ENCODE results near the gene SSC5D. TPM values are rescaled to one million over a fixed set of nuclear protein-coding genes. Genes with fewer than 3 reads are reported as not detected.

The SSC5D gene
- total and polyA plus RNA-seq, 2 experiments from 2014 or later, result 0.23 to 0.69 TPM

DNA sequence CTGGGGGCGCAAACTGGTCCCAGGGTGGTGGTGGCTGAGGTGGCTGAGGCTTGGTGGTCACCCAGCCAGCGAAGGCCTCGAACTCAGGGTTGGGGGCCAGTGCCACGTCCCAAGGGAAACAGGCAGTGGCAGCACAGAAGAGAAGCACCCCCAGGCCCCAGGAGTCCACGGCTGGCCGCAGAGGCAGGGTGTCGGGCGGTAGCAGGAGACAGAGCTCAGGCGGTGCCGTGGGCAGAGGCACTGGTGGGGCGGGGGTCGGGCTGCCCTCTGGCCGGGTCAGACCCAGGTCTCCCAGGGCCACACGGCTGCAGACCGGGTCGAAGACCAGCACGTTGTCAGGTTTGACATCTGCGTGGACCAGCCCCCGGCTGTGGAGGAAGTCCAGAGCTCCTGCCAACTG, 52.9 kb downstream of the SSC5D start:
- Mint-ChIP-seq H3K9me3 (peaks cover 6% of the 10 kb centered on the region), H3K27me3 (ENCODE audit: insufficient read depth, low read depth, poor library complexity) (peaks cover 19% of the 10 kb centered on the region), H3K4me3 (no peak overlapping the region), H3K36me3 (ENCODE audit: low read depth) (no peaks in the 10 kb centered on the region; the same call in 2 of the 3 replicates), H3K27ac (no peak overlapping the region), H3K4me1 (peaks cover 16% of the 10 kb centered on the region)
- Histone ChIP-seq H3F3A (replicated peaks; ENCODE audit: low read depth) (0 out of 2 replicates have a peak, but pooled peaks cover 7% of the 10 kb centered on the region), H3K9me2 (ENCODE audit: insufficient read depth) (peaks cover 5% of the 10 kb centered on the region; the same call in 1 of the 2 replicates), H3K27me3 (ENCODE audit: insufficient read depth) (no peaks in the 10 kb centered on the region), H3K27ac (ENCODE audit: low read depth) (no peak overlapping the region), H4K20me1 (replicated peaks; ENCODE audit: insufficient read depth) (no peaks in the 10 kb centered on the region), H3K4me3 (no peak overlapping the region), H3K79me2 (replicated peaks; ENCODE audit: insufficient read depth) (no peaks in the 10 kb centered on the region), H3K4me1 (ENCODE audit: insufficient read depth) (peaks cover 7% of the 10 kb centered on the region; the same call in 1 of the 2 replicates), H3K36me3 (ENCODE audit: insufficient read depth) (no peaks in the 10 kb centered on the region), H3K4me2 (no peak overlapping the region), H2AFZ (no peak overlapping the region)
- no peak for DNase-seq (ENCODE audit: low spot score)
- no peak for TF ChIP-seq NANOG (IDR thresholded peaks at IDR 0.05; ENCODE audit: borderline replicate concordance)
- no peak for TF ChIP-seq EZH2phosphoT487 (IDR thresholded peaks at IDR 0.05; ENCODE audit: unreplicated experiment)
- TF ChIP-seq, protein P1, sequence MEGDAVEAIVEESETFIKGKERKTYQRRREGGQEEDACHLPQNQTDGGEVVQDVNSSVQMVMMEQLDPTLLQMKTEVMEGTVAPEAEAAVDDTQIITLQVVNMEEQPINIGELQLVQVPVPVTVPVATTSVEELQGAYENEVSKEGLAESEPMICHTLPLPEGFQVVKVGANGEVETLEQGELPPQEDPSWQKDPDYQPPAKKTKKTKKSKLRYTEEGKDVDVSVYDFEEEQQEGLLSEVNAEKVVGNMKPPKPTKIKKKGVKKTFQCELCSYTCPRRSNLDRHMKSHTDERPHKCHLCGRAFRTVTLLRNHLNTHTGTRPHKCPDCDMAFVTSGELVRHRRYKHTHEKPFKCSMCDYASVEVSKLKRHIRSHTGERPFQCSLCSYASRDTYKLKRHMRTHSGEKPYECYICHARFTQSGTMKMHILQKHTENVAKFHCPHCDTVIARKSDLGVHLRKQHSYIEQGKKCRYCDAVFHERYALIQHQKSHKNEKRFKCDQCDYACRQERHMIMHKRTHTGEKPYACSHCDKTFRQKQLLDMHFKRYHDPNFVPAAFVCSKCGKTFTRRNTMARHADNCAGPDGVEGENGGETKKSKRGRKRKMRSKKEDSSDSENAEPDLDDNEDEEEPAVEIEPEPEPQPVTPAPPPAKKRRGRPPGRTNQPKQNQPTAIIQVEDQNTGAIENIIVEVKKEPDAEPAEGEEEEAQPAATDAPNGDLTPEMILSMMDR (conservative IDR thresholded peaks at IDR 0.05; ENCODE audit: low read depth in 2 of 2), result no peak
- no peak for TF ChIP-seq POLR2AphosphoS5 (IDR thresholded peaks at IDR 0.05; ENCODE audit: low read depth)
- TF ChIP-seq JUNB (IDR thresholded peaks at IDR 0.05; ENCODE audit: unreplicated experiment), result no peak
- TF ChIP-seq STAT1 (IDR thresholded peaks at IDR 0.05; ENCODE audit: unreplicated experiment), result no peak
- no peak for TF ChIP-seq EZH2 (IDR thresholded peaks at IDR 0.05; ENCODE audit: low read depth, unreplicated experiment)
- no peak for TF ChIP-seq CREB1 (CRISPR knock-in tag; IDR thresholded peaks at IDR 0.05; ENCODE audit: low read depth)
- TF ChIP-seq ETS1 (IDR thresholded peaks at IDR 0.05), result no peak
- no peak for TF ChIP-seq REST (IDR thresholded peaks at IDR 0.05; ENCODE audit: unreplicated experiment)
- TF ChIP-seq, protein P2, sequence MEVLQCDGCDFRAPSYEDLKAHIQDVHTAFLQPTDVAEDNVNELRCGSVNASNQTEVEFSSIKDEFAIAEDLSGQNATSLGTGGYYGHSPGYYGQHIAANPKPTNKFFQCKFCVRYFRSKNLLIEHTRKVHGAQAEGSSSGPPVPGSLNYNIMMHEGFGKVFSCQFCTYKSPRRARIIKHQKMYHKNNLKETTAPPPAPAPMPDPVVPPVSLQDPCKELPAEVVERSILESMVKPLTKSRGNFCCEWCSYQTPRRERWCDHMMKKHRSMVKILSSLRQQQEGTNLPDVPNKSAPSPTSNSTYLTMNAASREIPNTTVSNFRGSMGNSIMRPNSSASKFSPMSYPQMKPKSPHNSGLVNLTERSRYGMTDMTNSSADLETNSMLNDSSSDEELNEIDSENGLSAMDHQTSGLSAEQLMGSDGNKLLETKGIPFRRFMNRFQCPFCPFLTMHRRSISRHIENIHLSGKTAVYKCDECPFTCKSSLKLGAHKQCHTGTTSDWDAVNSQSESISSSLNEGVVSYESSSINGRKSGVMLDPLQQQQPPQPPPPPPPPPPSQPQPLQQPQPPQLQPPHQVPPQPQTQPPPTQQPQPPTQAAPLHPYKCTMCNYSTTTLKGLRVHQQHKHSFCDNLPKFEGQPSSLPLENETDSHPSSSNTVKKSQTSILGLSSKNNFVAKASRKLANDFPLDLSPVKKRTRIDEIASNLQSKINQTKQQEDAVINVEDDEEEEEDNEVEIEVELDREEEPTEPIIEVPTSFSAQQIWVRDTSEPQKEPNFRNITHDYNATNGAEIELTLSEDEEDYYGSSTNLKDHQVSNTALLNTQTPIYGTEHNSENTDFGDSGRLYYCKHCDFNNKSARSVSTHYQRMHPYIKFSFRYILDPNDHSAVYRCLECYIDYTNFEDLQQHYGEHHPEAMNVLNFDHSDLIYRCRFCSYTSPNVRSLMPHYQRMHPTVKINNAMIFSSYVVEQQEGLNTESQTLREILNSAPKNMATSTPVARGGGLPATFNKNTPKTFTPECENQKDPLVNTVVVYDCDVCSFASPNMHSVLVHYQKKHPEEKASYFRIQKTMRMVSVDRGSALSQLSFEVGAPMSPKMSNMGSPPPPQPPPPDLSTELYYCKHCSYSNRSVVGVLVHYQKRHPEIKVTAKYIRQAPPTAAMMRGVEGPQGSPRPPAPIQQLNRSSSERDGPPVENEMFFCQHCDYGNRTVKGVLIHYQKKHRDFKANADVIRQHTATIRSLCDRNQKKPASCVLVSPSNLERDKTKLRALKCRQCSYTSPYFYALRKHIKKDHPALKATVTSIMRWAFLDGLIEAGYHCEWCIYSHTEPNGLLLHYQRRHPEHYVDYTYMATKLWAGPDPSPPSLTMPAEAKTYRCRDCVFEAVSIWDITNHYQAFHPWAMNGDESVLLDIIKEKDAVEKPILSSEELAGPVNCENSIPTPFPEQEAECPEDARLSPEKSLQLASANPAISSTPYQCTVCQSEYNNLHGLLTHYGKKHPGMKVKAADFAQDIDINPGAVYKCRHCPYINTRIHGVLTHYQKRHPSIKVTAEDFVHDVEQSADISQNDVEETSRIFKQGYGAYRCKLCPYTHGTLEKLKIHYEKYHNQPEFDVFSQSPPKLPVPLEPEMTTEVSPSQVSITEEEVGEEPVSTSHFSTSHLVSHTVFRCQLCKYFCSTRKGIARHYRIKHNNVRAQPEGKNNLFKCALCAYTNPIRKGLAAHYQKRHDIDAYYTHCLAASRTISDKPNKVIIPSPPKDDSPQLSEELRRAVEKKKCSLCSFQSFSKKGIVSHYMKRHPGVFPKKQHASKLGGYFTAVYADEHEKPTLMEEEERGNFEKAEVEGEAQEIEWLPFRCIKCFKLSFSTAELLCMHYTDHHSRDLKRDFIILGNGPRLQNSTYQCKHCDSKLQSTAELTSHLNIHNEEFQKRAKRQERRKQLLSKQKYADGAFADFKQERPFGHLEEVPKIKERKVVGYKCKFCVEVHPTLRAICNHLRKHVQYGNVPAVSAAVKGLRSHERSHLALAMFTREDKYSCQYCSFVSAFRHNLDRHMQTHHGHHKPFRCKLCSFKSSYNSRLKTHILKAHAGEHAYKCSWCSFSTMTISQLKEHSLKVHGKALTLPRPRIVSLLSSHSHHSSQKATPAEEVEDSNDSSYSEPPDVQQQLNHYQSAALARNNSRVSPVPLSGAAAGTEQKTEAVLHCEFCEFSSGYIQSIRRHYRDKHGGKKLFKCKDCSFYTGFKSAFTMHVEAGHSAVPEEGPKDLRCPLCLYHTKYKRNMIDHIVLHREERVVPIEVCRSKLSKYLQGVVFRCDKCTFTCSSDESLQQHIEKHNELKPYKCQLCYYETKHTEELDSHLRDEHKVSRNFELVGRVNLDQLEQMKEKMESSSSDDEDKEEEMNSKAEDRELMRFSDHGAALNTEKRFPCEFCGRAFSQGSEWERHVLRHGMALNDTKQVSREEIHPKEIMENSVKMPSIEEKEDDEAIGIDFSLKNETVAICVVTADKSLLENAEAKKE (CRISPR knock-in tag; IDR thresholded peaks at IDR 0.05), result no peak
- no peak for TF ChIP-seq ZNF114 (CRISPR knock-in tag; IDR thresholded peaks at IDR 0.05)
- TF ChIP-seq ZNF331 (CRISPR knock-in tag; IDR thresholded peaks at IDR 0.05; ENCODE audit: low read depth), result no peak
- no peak for ATAC-seq
